HG03457 (cell line): ENCODE data around the gene HACL1.
"Not testable (repeated sequence)": the region's sequence is repeated elsewhere in the genome, so short reads cannot be mapped to it uniquely, and the experiment has no call there.

Source experiments
- ATAC-seq: cut with Tn5 transposase; IDR thresholded peaks from one replicate; pipeline ENCODE4 v1.9.1; 2021; ENCODE audit warnings: moderate number of reproducible peaks; ENCODE audit not compliant: unreplicated experiment

HACL1 gene

DNA sequence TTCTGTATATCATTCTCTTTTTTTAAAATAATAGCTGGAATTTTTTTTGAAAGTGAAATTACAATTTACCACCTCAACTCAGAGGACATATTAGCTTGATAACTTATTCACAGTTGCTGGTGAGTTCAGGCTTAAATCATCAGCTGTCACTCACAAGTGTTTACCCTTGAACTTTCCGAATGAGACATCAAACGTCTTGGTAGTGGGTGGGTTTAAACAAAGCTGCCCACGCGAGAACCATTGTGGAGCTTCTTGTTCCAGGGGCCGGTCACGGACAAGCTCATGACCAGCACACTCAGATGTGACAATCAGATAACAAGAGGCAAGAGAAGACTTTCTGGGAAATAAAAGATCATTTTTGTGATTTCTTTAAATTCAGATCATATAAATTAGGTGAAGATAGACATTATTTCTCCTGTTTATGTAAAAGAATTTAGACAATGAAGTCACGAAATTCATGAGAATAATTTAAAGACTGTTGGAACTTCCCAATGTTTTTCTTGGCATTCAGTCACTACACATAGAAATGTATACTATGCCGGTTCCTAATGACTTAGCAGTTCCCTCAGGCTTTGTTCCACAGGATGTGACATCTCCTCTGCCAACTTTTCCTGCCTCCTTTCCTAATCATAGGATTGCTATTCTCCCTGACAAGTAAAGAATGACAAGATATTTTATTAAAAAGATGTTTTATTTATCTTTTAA lies 29.4 kb upstream of the HACL1 start:
- no peak for ATAC-seq

DNA sequence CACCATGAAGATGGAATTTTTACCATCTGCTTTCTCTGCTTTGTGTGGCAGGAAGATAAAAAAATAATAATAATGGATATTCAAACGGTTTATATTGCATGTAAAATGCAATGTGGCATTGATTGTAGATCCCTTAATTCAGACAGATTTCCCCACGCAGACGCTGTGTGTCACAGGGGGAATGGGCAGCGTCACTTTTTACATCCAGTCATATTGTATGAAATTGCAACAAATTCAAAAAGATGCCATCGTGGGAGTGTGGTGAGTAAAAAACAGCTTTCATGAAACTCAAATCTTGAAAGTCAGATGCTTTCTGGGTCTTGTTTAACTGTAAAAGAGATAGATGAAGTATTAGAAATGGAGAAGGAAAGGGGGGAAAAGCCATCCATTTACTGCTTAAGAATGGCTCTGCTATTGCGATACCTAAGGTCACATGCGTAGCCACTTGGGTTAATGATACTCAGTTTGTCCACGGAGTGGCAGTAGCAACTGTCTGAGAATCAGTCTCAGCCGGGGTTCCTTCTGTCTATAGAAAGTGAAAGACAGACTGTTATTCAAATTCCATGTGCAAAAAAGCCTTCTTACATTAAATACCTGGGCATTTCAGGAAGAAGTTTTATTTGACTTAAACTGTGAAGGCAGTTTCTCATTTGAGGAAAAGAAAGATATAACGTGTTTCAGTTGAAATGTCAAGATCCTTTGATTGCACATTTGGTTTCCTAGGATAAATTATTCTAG lies 28.7 kb upstream of the HACL1 start:
- peak; percentile 89 for ATAC-seq

DNA sequence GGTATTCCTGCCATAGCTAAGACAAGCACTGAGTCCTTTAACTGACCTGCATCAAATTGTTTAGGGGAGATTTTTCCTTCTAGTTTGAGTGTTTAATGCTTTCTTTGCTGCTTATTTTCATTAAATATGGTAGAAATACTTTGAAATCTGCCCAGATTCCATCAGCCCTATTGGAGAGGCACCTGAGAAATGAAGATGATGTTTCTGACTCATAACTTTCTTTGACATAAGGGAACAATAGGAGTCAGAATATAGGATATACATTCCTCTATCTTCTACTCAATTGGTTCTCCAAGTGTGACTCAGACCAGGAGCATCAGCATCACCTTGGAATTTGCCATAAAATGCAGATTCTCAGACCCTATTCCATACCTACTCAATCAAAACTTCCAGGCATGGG lies 27.6 kb upstream of the HACL1 start:
- no peak for ATAC-seq

DNA sequence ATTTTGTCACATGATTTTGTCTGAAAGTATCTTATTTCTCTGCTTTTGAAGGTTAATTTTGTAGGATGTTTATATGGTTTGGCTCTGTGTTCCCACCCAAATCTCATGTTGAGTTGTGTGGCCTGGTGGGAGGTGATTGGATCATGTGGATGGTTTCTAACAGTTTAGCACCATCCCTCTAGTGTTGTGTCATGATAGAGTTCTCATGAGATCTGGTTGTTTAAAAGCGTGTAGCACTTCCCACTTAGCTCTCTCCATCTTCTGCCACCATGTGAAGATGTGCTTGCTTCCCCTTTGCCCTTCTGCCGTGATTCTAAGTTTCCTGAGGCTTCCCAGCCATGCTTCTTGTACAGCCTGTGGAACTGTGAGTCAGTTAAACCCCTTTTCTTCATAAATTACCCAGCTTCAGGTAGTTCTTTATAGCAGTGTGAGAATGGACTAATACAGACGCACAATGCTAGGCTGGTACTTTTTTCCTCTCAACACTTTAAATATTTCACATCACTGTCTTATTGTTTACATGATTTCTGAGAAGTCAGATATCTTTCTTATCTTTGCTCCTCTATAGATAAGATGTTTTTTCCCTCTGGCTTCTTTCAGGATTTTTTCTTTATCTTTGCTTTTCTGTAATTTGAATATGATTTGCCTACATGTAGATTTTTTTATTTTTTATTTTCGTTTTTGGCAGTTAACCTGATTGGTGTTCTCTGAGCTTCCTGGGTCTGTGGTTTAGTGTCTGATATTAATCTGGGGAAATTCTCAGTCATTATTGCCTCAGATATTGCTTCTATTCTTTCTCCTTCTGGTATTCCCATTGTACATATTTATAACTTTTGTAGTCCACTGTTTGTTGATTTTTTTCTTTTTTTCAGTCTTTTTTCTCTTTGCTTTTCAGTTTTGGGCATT lies 22.4 kb upstream of the HACL1 start:
- ATAC-seq = no peak

DNA sequence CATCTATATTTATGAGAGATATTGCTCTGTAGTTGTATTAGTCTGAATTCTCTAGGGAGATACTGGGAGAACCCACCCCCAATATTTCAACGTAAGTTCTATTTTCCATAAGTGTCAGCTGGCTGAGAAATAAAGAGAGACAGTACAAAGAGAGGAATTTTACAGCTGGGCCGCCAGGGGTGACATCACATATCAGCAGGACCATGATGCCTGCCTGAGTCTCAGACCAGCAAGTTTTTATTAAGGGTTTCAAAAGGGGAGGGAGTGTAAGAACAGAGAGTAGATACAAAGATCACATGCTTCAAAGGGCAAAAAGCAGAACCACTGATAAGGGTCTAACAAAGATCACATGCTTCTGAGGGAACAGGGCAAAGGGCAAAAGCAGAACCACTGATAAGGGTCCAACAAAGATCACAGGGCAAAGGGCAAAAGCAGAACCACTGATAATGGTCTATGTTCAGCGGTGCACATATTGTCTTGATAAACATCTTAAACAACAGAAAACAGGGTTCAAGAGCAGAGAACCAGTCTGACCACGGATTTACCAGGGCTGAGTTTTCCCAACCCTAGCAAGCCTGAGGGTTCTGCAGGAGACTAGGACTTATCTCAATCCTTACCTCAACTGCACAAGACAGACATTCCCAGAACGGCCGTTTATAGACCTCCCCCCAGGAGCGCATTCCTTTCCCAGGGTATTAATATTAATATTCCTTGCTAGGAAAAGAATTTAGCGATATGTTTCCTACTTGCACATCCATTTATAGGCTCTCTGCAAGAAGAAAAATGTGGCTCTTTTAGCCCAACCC lies 18.5 kb upstream of the HACL1 start:
- not testable (repeated sequence) for ATAC-seq

DNA sequence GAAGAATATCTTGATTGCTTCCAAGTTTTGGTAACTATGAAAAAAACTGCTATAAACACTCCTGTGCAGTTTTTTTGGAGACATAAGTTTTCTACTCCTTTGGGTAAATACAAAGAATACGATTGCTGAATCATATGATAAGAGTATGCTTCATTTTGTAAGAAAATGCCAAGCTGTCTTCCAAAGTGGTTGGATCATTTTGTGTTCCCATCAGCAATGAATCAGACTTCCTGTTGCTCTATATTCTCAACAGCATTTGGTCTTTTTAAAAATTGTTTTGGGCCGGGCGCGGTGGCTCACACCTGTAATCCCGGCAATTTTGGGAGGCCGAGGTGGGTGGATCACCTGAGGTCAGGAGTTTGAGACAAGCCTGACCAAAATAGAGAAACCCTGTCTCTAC lies 14.7 kb upstream of the HACL1 start:
- ATAC-seq = no peak

DNA sequence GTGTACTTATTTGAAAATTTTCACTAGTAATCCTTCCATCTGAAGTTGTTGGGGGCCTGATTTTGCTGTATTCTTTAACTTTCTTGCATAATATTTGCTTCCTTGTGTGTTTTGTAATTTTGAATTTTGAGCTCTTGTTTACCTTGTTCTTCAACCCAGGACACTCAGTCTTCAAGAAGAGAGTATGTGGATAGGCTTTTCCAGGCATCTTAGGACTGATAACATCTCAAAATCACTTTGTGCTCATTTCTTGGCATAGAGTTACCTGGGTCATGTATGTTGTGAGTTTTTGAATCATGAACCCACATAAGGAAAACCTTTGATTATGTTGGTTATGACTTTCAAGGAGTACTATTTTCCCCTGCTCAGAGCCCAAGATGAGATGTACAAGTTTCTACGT lies 13.6 kb upstream of the HACL1 start:
- no peak for ATAC-seq

DNA sequence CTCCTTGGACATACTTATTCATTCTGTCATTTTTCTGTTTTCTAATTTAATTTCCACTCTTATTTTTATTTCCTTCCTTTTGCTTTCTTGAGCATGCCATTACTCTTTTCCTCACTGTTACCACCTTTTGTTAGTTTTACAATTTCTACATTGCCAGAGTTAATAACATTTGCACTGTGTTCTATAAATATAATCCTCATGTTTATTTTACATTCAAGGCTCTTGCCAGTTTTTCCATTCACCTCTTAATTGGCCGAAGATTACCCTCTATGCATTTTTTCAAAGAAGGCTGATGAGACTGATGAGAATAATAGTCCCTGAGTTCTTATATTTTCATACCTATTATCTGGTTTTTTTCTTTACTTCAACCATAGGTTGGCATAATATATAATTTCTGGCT lies 10.6 kb upstream of the HACL1 start:
- ATAC-seq = no peak

DNA sequence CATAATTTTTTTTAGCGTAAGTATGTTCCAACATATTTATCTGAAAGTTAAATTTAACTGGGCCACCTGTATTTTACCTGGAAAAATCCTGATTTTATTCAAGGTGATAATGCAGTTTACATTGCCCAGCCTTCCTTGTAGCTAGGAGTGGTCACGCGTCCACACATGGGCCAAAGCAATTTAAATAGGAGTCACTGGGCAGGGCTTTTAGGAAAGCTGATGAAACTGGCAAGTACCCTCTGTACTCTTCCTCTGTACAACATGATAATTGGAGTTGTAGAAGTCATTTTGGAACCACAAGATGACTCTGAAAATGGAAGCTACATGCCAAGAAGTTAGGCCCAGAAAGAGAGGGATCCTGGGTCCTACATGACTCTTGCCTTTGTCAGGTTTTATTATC lies 9.6 kb upstream of the HACL1 start:
- no peak for ATAC-seq

DNA sequence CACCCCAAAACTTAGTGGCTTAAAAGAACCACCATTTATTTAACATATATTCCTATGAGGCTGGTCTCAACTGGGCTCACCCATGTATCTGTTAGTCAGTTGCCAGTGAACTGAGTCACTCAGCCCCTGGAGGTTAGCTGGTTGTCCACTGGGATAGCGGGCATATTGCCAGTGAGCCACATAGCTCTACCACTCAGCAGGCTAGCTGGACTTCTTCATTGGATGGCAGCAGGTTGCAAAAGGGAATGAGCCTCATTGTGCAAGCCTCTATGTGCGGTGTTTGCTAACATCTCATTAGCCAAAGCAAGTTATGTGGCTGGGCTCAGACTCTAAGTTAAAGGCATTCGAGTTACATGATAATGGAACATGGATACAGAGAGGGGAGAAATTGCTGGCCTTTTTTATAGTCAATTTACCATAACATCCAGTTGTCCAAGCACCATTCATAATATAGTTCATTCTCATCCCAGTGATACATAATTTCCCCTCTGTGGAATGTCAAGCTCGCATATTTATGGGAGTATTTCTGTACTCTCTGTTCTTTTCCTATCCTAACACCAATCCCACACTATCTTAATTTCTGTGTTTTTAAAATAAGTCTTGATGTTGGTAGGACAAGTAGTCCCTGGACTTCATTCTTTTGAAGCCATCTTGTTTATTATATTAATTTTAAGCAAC lies 8.9 kb upstream of the HACL1 start:
- no peak for ATAC-seq

DNA sequence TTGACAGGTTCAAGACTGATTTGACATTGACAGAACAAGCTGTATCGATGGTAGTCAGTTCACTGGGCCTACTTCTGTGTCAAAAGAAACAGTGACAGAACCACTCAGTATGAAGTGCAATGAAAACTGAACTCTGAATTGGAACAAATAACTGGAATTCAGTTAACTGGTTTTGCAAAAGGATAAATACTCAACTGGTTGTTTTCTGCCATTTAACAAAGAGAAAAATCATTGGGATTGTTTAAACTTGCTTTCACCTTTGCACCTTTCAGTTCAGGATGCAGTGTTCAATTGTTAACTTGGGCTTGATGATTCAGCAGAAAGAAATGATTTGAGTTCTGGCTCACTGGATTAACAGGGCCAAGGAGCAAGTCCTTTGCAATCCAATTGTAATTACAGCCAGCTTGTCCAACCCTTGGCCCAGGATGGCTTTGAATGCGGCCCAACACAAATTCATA lies 5.1 kb upstream of the HACL1 start:
- no peak for ATAC-seq

DNA sequence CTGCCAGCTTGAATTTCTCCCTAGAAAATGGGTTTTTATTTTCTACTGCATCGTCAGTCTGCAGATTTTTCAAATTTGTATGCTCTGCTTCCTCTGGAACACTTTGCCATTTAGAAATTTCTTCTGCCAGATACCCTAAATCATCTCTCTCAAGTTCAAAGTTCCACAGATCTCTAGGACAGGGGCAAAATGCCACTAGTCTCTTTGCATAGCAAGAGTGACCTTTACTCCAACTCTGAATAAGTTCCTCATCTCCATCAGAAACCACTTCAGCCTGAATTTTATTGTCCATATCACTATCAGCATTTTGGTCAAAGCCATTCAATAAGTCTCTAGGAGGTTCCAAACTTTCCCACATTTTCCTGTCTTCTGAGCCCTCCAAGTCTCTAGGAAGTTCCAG lies 3.2 kb upstream of the HACL1 start:
- ATAC-seq = not testable (repeated sequence)

DNA sequence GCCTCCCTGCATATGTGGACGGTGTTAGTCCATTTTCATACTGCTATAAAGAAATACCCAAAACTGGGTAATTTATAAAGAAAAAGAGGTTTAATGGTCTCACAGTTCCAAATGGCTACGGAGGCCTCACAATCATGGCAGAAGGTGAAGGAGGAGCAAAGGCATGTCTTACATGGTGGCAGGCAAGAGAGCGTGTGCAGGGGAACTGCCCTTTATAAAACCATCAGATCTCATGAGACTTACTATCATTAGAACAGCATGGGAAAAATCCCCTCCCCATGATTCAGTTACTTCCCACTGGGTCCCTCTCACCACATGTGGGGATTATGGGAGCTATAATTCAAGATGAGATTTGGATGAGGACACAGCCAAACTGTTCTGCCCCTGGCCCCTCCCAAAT lies 1.4 kb upstream of the HACL1 start:
- ATAC-seq = not testable (repeated sequence)

DNA sequence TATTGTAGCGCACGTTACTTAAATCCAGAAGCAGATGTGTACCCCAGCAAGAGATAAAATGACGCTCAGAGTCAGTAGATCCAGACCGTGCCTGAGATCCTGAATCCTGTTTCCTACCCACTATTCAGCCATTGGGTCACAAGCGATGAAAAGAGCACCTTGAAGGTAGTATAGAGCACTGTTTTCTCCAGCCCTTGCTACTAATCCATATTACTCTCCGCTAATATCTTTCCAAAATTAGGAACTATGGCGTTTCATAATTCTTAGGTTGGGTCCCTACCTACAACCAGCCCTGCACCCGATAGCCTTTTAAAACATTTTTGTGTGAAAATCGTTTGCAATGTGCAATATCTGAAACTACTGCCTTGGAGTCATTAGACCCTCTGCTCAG lies 772 bp upstream of the HACL1 start:
- peak; percentile 9 for ATAC-seq

DNA sequence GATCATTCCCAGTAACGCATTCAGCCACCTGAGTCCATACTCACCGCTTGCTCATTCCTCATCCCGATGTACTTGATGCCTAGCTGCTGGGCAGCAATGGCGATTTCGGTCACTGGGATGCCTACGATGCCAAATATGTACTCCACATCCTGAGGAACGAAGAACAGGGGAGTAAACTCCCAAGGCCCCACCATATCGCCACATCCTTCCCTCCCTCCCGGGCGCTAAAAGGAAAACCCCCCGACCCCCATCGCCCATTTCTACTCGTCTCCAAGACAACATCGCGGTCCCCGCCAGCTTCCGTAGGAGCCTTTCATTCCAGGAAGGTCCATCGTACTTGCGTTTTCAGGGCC lies 347 bp downstream of the HACL1 start:
- ATAC-seq = peak; percentile 11

DNA sequence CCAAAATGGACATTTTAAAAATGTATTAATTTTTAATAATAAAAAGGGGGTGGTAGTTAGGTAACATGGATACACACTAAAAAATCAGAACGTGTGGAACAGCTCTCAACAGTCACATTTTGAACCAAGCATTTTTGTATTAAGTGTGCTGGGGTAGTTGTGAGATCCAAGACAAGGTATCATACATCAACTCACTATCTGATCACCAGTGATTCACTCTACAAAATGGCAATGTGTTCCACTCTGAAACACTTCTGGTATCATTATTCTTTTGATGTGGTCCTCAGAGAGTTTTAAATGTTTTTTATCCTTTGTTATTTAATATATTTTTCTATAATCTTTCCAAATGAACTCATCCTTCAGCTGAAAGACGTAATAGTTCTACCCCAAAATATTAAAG lies 5.4 kb downstream of the HACL1 start:
- no peak for ATAC-seq

DNA sequence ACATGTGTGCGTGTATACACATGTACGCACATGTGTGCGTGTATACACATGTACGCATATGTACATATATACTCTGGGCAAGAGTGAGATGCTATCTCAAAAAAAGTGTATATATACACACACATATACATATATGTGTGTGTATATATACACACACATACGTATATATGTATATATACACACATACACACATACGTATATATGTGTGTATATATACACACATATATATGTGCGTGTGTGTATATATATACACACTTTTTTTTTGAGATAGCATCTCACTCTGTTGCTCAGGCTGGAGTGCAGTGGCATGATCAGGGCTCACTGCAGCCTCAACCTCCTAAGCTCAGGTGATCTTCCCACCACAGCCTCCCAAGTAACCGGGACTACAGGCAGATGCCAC lies 8.4 kb downstream of the HACL1 start:
- ATAC-seq = no peak

DNA sequence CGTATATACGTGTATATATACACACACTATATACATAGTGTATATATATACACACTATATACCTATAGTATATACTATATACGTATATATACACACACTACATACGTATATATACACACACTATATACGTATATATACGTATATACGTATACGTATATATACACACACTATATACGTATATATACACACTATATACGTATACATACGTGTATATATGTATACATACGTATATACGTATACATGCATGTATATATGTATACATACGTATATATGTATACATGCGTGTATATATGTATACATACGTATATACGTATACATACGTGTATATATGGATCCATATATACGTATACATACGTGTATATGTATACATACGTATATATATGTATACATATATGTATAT lies 9.4 kb downstream of the HACL1 start:
- no peak for ATAC-seq

DNA sequence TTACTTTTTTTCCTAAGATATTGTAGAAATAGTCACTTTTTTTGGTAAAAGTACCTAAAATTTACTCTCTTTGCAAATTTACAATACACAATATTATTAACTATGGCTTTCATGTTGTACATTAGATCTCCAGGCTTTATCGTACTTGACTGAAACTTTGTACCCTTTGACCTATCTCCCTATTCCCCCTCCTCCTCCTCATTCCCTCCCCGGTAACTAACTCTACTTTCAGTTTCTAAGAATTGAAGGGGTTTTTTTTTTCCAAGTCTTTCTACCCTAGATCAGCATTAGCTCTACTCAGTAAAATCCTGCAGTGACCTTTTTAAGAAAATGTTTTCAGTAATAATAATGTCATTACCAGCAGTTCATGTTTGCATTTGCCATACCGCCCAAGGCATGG lies 10.1 kb downstream of the HACL1 start:
- ATAC-seq = no peak

DNA sequence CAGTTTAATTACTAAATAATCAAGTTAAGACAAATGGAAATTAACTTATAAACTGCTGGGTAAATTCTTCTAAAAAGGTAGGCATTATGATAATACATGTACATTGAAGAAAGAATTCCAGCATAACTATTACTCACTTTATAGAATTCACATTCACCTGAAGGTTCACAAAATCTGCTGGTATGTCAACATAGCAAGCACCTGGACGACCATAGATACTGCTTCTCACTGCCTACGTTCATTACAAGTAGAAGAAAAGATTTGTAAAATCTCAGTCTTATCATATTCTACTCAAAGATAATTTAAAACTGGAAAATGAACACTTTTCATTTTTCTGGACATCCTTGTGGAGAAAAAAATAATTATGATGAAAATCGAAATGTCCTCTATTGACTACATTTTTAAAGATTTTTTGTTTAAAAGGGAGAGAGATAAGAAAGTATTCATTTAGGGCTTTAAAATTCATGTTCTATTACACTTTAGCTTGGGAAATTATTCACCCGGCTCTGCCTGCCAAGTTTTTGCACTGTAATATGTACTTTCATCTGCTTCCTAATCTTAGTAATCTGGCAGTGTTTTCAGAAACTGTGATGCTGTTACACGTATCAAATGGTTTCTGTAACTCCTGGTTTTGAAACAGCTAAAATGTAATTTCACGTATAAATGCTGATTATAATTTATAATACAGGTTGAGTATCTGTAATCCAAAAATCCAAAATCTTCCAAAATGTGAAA lies 16.1 kb downstream of the HACL1 start:
- no peak for ATAC-seq
